GM18951 (cell line): ENCODE data around the gene CTNS.
"Not testable (repeated sequence)": the region's sequence is repeated elsewhere in the genome, so short reads cannot be mapped to it uniquely, and the experiment has no call there.

Experiments used
- POLR2A ChIP-seq: IDR thresholded peaks from 4 replicates; pipeline ENCODE4 v1.6.1; 2011; ENCODE audit warnings: mild to moderate bottlenecking; ENCODE audit not compliant: insufficient read length, insufficient read depth; ENCODE audit errors: extremely low read depth
- in situ Hi-C: fragments of 300-500 bp; cut with MboI; formaldehyde crosslinking; loops from one replicate; pipeline ENCODE4 v1.12.0; 2022; ENCODE audit warnings: low sequenced_read_pairs, mixed read lengths, inconsistent platforms; ENCODE audit not compliant: unreplicated experiment

CTNS gene

DNA sequence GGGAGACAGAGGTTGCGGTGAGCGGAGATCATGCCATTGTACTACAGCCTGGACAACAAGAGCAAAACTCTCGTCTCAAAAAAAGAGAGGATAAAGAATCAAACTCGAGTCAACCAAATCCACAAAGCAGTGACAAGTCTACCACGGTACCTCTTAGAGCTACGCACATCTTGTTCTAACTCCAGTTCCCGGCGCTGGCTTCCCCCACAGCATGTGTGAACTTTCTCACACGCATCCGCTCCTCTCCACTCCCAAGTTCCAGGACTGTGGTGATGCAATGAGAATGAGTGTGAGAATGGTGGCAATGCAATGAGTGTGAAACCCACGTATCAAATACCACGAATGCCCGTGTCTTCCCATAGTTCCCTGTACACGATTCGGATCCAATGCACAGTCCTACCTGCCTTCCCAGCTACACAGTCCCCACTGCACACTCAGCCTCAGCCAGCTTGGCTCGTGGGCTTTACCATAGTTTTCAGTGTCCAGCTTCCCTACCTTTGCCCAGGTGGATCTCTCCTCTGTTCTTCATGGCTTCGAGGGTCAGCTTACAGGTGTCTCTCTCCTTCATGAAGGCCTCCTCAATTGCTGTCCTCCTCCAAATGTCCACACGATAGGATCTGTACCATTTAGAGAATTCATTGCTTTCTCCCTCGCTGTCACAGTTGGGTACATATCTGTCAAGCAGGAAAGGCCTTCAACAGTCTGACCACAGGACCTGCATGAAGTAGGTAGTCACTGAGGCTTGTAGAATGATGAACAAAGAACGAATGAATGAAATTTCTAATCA lies 68.6 kb downstream of the CTNS start:
- in situ Hi-C loops, result no loop called here
- TF ChIP-seq POLR2A, result no peak

DNA sequence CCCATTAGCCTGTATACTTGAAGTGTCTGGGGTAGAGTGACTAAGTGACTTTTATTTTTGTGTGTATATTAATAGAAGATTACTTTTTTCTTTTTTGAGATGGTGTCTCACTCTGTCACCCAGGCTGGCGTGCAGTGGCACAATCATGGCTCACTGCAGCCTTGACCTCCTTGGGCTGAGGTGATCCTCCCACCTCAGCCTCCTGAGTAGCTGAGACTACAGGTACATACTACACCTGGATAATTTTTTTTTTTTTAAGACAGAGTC lies 69.1 kb downstream of the CTNS start:
- in situ Hi-C loops, result not testable (repeated sequence)

DNA sequence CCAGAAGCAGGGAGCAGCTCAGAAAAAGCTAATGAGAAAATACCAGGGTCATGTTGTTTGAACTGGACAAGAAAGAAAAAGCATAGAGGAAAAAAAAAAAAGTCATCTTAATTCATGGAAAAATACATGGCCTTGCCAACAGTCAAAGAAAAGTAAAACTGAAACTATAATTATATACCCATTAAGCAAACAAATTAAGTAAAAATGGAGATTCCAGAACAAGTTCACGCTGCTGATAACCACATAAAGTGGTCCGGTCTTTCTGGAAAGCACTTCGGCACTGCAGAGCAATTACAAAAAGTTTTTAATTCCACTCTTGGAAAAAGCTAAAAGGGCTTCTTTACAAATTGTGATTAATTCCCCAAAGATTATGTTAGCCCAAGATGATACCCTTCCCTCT lies 71.8 kb downstream of the CTNS start:
- in situ Hi-C loops, result no loop called here
- no peak for TF ChIP-seq POLR2A

DNA sequence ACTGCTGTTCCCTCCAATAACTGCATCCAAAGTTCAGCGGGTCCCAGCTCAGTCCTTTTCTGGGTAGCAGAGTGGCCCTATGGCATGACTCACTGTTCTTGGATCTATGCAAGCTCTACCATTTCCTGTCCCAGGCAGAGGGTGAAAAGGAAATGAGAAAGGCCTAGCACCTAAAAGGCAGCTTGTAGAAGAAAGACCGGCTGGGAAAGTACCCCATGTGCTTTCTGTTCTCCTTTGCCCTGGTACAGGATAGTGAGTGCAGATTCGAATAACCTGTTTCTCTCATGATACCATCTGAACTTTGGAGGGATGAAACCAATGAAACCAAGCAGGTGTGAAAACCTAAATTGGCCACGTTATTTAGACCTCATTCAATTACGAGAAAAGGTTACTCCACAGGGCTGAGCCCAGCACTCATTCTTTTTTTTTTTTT lies 74.4 kb downstream of the CTNS start:
- TF ChIP-seq POLR2A, result no peak
- in situ Hi-C loops, result no loop called here
